ENCODE measurements around the gene LYRM1. TPM values are rescaled to one million over a fixed set of nuclear protein-coding genes. Genes with fewer than 3 reads are reported as not detected.

LYRM1 gene
- polyA plus RNA-seq, 1 donor, result 72.6 TPM

- H3K4me3 ChIP-seq (ENCODE audit: low read length), result no peak overlapping the region
- DNase-seq, result peak; percentile 40 to 68
- H3K36me3 ChIP-seq (ENCODE audit: control insufficient read depth, insufficient read depth, low read length), result peaks cover 7% of the 10 kb centered on the region
- H3K27me3 ChIP-seq (ENCODE audit: control insufficient read depth, insufficient read depth, low read length), result no peaks in the 10 kb centered on the region
- WGBS (ENCODE audit: insufficient coverage, low lambda C conversion rate), result no CpG with 5 or more reads among the region's 2 CpGs
- H3K9me3 ChIP-seq (ENCODE audit: control insufficient read depth, low read depth, low read length), result no peaks in the 10 kb centered on the region
- peaks cover 21% of the 10 kb centered on the region for H3K4me1 ChIP-seq (ENCODE audit: control insufficient read depth, insufficient read depth, low read length)
- H3K27ac ChIP-seq (ENCODE audit: low read length), result peak overlapping the region; percentile 79
These were observed 10.3 kb downstream of the LYRM1 start for GRCh38 chr16:20910781-20911321.

- H3K4me3 ChIP-seq (ENCODE audit: low read length), result no peak overlapping the region
- H3K9me3 ChIP-seq (ENCODE audit: control insufficient read depth, low read depth, low read length), result no peaks in the 10 kb centered on the region
- H3K27me3 ChIP-seq (ENCODE audit: control insufficient read depth, insufficient read depth, low read length), result no peaks in the 10 kb centered on the region
- H3K4me1 ChIP-seq (ENCODE audit: control insufficient read depth, insufficient read depth, low read length), result peaks cover 17% of the 10 kb centered on the region
- no CpG with 5 or more reads among the region's 1 CpG for WGBS (ENCODE audit: insufficient coverage, low lambda C conversion rate)
- DNase-seq, result no peak
- peak overlapping the region; percentile 79 for H3K27ac ChIP-seq (ENCODE audit: low read length)
- H3K36me3 ChIP-seq (ENCODE audit: control insufficient read depth, insufficient read depth, low read length), result peaks cover 12% of the 10 kb centered on the region
These were observed 10.8 kb downstream of the LYRM1 start for GRCh38 chr16:20911361-20911760.

- H3K27ac ChIP-seq (ENCODE audit: low read length), result no peak overlapping the region
- peaks cover 1% of the 10 kb centered on the region for H3K4me1 ChIP-seq (ENCODE audit: control insufficient read depth, insufficient read depth, low read length)
- H3K4me3 ChIP-seq (ENCODE audit: low read length), result no peak overlapping the region
- no peak for DNase-seq
- H3K27me3 ChIP-seq (ENCODE audit: control insufficient read depth, insufficient read depth, low read length), result no peaks in the 10 kb centered on the region
- no peaks in the 10 kb centered on the region for H3K9me3 ChIP-seq (ENCODE audit: control insufficient read depth, low read depth, low read length)
- H3K36me3 ChIP-seq (ENCODE audit: control insufficient read depth, insufficient read depth, low read length), result peaks cover 35% of the 10 kb centered on the region
- WGBS (ENCODE audit: insufficient coverage, low lambda C conversion rate), result no CpG with 5 or more reads among the region's 10 CpGs
These were observed 15.7 kb downstream of the LYRM1 start for GRCh38 chr16:20916289-20916688.

- no peaks in the 10 kb centered on the region for H3K4me1 ChIP-seq (ENCODE audit: control insufficient read depth, insufficient read depth, low read length)
- no peaks in the 10 kb centered on the region for H3K9me3 ChIP-seq (ENCODE audit: control insufficient read depth, low read depth, low read length)
- no CpG with 5 or more reads among the region's 4 CpGs for WGBS (ENCODE audit: insufficient coverage, low lambda C conversion rate)
These were observed 16.4 kb downstream of the LYRM1 start for GRCh38 chr16:20916942-20917341.

GRCh38 chr16:20918486-20919239 is 18.1 kb downstream of the LYRM1 start:
- WGBS (ENCODE audit: insufficient coverage, low lambda C conversion rate), result 100% methylated on average over 1 of the region's 4 CpGs
- no peak for DNase-seq
- H3K27me3 ChIP-seq (ENCODE audit: control insufficient read depth, insufficient read depth, low read length), result no peaks in the 10 kb centered on the region

More at GRCh38 chr16:20916942-20917341, 16.4 kb downstream of the LYRM1 start:
- DNase-seq, result no peak
- Histone ChIP-seq H3K27ac (ENCODE audit: low read length) (no peak overlapping the region), H3K36me3 (ENCODE audit: control insufficient read depth, insufficient read depth, low read length) (peaks cover 38% of the 10 kb centered on the region), H3K27me3 (ENCODE audit: control insufficient read depth, insufficient read depth, low read length) (no peaks in the 10 kb centered on the region), H3K4me3 (ENCODE audit: low read length) (no peak overlapping the region)

GRCh38 chr16:20920091-20920490 is 19.5 kb downstream of the LYRM1 start:
- Histone ChIP-seq H3K27me3 (ENCODE audit: control insufficient read depth, insufficient read depth, low read length) (no peaks in the 10 kb centered on the region), H3K4me1 (ENCODE audit: control insufficient read depth, insufficient read depth, low read length) (no peaks in the 10 kb centered on the region), H3K9me3 (ENCODE audit: control insufficient read depth, low read depth, low read length) (no peaks in the 10 kb centered on the region), H3K27ac (ENCODE audit: low read length) (no peak overlapping the region), H3K36me3 (ENCODE audit: control insufficient read depth, insufficient read depth, low read length) (peaks cover 51% of the 10 kb centered on the region), H3K4me3 (ENCODE audit: low read length) (no peak overlapping the region)
- no peak for DNase-seq
- 86% methylated on average over 1 of the region's 5 CpGs for WGBS (ENCODE audit: insufficient coverage, low lambda C conversion rate)

More at GRCh38 chr16:20918486-20919239, 18.1 kb downstream of the LYRM1 start:
- no peak overlapping the region for H3K27ac ChIP-seq (ENCODE audit: low read length)
- H3K36me3 ChIP-seq (ENCODE audit: control insufficient read depth, insufficient read depth, low read length), result peaks cover 47% of the 10 kb centered on the region
- no peaks in the 10 kb centered on the region for H3K9me3 ChIP-seq (ENCODE audit: control insufficient read depth, low read depth, low read length)
- H3K4me1 ChIP-seq (ENCODE audit: control insufficient read depth, insufficient read depth, low read length), result no peaks in the 10 kb centered on the region
- no peak overlapping the region for H3K4me3 ChIP-seq (ENCODE audit: low read length)

GRCh38 chr16:20920799-20921198 is 20.2 kb downstream of the LYRM1 start:
- Histone ChIP-seq H3K36me3 (ENCODE audit: control insufficient read depth, insufficient read depth, low read length) (peaks cover 47% of the 10 kb centered on the region), H3K4me1 (ENCODE audit: control insufficient read depth, insufficient read depth, low read length) (peaks cover 5% of the 10 kb centered on the region), H3K4me3 (ENCODE audit: low read length) (no peak overlapping the region), H3K9me3 (ENCODE audit: control insufficient read depth, low read depth, low read length) (no peaks in the 10 kb centered on the region), H3K27ac (ENCODE audit: low read length) (no peak overlapping the region), H3K27me3 (ENCODE audit: control insufficient read depth, insufficient read depth, low read length) (no peaks in the 10 kb centered on the region)
- DNase-seq, result no peak
- no CpG with 5 or more reads among the region's 2 CpGs for WGBS (ENCODE audit: insufficient coverage, low lambda C conversion rate)

- H3K4me1 ChIP-seq (ENCODE audit: control insufficient read depth, insufficient read depth, low read length), result peaks cover 8% of the 10 kb centered on the region
- H3K9me3 ChIP-seq (ENCODE audit: control insufficient read depth, low read depth, low read length), result no peaks in the 10 kb centered on the region
- WGBS (ENCODE audit: insufficient coverage, low lambda C conversion rate), result no CpG with 5 or more reads among the region's 3 CpGs
- H3K27me3 ChIP-seq (ENCODE audit: control insufficient read depth, insufficient read depth, low read length), result no peaks in the 10 kb centered on the region
- no peak for DNase-seq
- no peak overlapping the region for H3K27ac ChIP-seq (ENCODE audit: low read length)
- H3K36me3 ChIP-seq (ENCODE audit: control insufficient read depth, insufficient read depth, low read length), result peaks cover 29% of the 10 kb centered on the region
- no peak overlapping the region for H3K4me3 ChIP-seq (ENCODE audit: low read length)
These were observed 23.3 kb downstream of the LYRM1 start for GRCh38 chr16:20923876-20924275.

- Histone ChIP-seq H3K27ac (ENCODE audit: low read length) (peak overlapping the region; percentile 50), H3K4me1 (ENCODE audit: control insufficient read depth, insufficient read depth, low read length) (peaks cover 8% of the 10 kb centered on the region), H3K9me3 (ENCODE audit: control insufficient read depth, low read depth, low read length) (no peaks in the 10 kb centered on the region), H3K27me3 (ENCODE audit: control insufficient read depth, insufficient read depth, low read length) (no peaks in the 10 kb centered on the region), H3K4me3 (ENCODE audit: low read length) (no peak overlapping the region), H3K36me3 (ENCODE audit: control insufficient read depth, insufficient read depth, low read length) (peaks cover 19% of the 10 kb centered on the region)
- WGBS (ENCODE audit: insufficient coverage, low lambda C conversion rate), result no CpG with 5 or more reads among the region's 1 CpG
- peak; percentile 48 to 76 for DNase-seq
These were observed 25.2 kb downstream of the LYRM1 start for GRCh38 chr16:20925751-20926150.

GRCh38 chr16:20928774-20929411 is 28.3 kb downstream of the LYRM1 start:
- H3K27ac ChIP-seq (ENCODE audit: low read length), result no peak overlapping the region
- WGBS (ENCODE audit: insufficient coverage, low lambda C conversion rate), result no CpG with 5 or more reads among the region's 5 CpGs
- H3K4me3 ChIP-seq (ENCODE audit: low read length), result no peak overlapping the region
- H3K9me3 ChIP-seq (ENCODE audit: control insufficient read depth, low read depth, low read length), result no peaks in the 10 kb centered on the region
- no peak for DNase-seq
- no peaks in the 10 kb centered on the region for H3K27me3 ChIP-seq (ENCODE audit: control insufficient read depth, insufficient read depth, low read length)
- peaks cover 8% of the 10 kb centered on the region for H3K4me1 ChIP-seq (ENCODE audit: control insufficient read depth, insufficient read depth, low read length)
- peaks cover 5% of the 10 kb centered on the region for H3K36me3 ChIP-seq (ENCODE audit: control insufficient read depth, insufficient read depth, low read length)

All from large intestine (tissue), 3 donors.